ENCODE measurements around the gene ANKRD37. TPM values are rescaled to one million over a fixed set of nuclear protein-coding genes. Genes with fewer than 3 reads are reported as not detected.

Gene ANKRD37
- total RNA-seq, 1 donor = 22.8 TPM

- no peaks in the 10 kb centered on the region for H3K27me3 ChIP-seq (ENCODE audit: insufficient read depth, low read length)
- H3K27ac ChIP-seq (ENCODE audit: low read depth, low read length) = no peak overlapping the region
- peaks cover 63% of the 10 kb centered on the region for H3K36me3 ChIP-seq (ENCODE audit: insufficient read depth, low read length)
- no peak overlapping the region for H3K4me3 ChIP-seq (ENCODE audit: insufficient read depth, low read length)
- H3K9me3 ChIP-seq (ENCODE audit: low read depth, low read length) = no peaks in the 10 kb centered on the region
- H2AFZ ChIP-seq (ENCODE audit: low read length) = no peak overlapping the region
- H3K4me2 ChIP-seq (ENCODE audit: insufficient read depth, low read length) = no peak overlapping the region
- DNase-seq (ENCODE audit: insufficient read length, low spot score, missing footprints) = peak; percentile 34
- H3K4me1 ChIP-seq (ENCODE audit: insufficient read depth, low read length) = peaks cover 7% of the 10 kb centered on the region
- TF ChIP-seq CTCF (IDR thresholded peaks at IDR 0.05; ENCODE audit: extremely low read depth, low read depth, low read length) = no peak
- no peaks in the 10 kb centered on the region for H3K79me2 ChIP-seq (ENCODE audit: insufficient read depth, low read length)
- no peaks in the 10 kb centered on the region for H4K20me1 ChIP-seq (ENCODE audit: insufficient read depth, low read length)
These were observed 43.9 kb upstream of the ANKRD37 start for GRCh38 chr4:185352741-185353140.

- no peak for DNase-seq (ENCODE audit: insufficient read length, low spot score, missing footprints)
- peaks cover 30% of the 10 kb centered on the region for H3K4me1 ChIP-seq (ENCODE audit: insufficient read depth, low read length)
- peak overlapping the region; percentile 96 for H3K27ac ChIP-seq (ENCODE audit: low read depth, low read length)
- H3K4me2 ChIP-seq (ENCODE audit: insufficient read depth, low read length) = no peak overlapping the region
- no peaks in the 10 kb centered on the region for H3K27me3 ChIP-seq (ENCODE audit: insufficient read depth, low read length)
- no peak for TF ChIP-seq CTCF (IDR thresholded peaks at IDR 0.05; ENCODE audit: extremely low read depth, low read depth, low read length)
- H3K9me3 ChIP-seq (ENCODE audit: low read depth, low read length) = no peaks in the 10 kb centered on the region
- H2AFZ ChIP-seq (ENCODE audit: low read length) = no peak overlapping the region
- H3K36me3 ChIP-seq (ENCODE audit: insufficient read depth, low read length) = peaks cover 41% of the 10 kb centered on the region
- no peaks in the 10 kb centered on the region for H3K79me2 ChIP-seq (ENCODE audit: insufficient read depth, low read length)
- no peaks in the 10 kb centered on the region for H4K20me1 ChIP-seq (ENCODE audit: insufficient read depth, low read length)
- H3K4me3 ChIP-seq (ENCODE audit: insufficient read depth, low read length) = no peak overlapping the region
These were observed 39.4 kb upstream of the ANKRD37 start for GRCh38 chr4:185357211-185357610.

GRCh38 chr4:185357733-185358440 is 38.8 kb upstream of the ANKRD37 start:
- Histone ChIP-seq H3K4me2 (ENCODE audit: insufficient read depth, low read length) (peak overlapping the region; percentile 54), H3K36me3 (ENCODE audit: insufficient read depth, low read length) (peaks cover 36% of the 10 kb centered on the region)

More at GRCh38 chr4:185357733-185358440, 38.8 kb upstream of the ANKRD37 start:
- no peaks in the 10 kb centered on the region for H4K20me1 ChIP-seq (ENCODE audit: insufficient read depth, low read length)
- no peak overlapping the region for H3K4me3 ChIP-seq (ENCODE audit: insufficient read depth, low read length)
- DNase-seq (ENCODE audit: insufficient read length, low spot score, missing footprints) = no peak
- peaks cover 30% of the 10 kb centered on the region for H3K4me1 ChIP-seq (ENCODE audit: insufficient read depth, low read length)
- H3K27ac ChIP-seq (ENCODE audit: low read depth, low read length) = peak overlapping the region; percentile 96
- H3K79me2 ChIP-seq (ENCODE audit: insufficient read depth, low read length) = no peaks in the 10 kb centered on the region
- no peak for TF ChIP-seq CTCF (IDR thresholded peaks at IDR 0.05; ENCODE audit: extremely low read depth, low read depth, low read length)
- H2AFZ ChIP-seq (ENCODE audit: low read length) = no peak overlapping the region
- H3K27me3 ChIP-seq (ENCODE audit: insufficient read depth, low read length) = no peaks in the 10 kb centered on the region
- H3K9me3 ChIP-seq (ENCODE audit: low read depth, low read length) = no peaks in the 10 kb centered on the region
